Measurements from ENCODE around the gene DEPDC4.
A peak's percentile ranks its signal among the peaks of the same experiment; 100 is the strongest.

DEPDC4 gene

GRCh38 chr12:100248886-100249285 lies 18.0 kb downstream of the DEPDC4 start:
- Histone ChIP-seq H3K27me3 (ENCODE audit: insufficient read depth, low read length, poor library complexity) (no peaks in the 10 kb centered on the region), H3K36me3 (ENCODE audit: control insufficient read depth, insufficient read depth, low read length) (no peaks in the 10 kb centered on the region), H3K27ac (ENCODE audit: low read depth, low read length) (no peak overlapping the region), H2BK15ac (replicated peaks; ENCODE audit: low read depth) (no peak overlapping the region), H3K56ac (ENCODE audit: low read length) (no peak overlapping the region), H3K4me3 (ENCODE audit: low read length) (no peak overlapping the region), H3K79me1 (ENCODE audit: low read length) (no peaks in the 10 kb centered on the region), H2BK5ac (ENCODE audit: low read length) (no peak overlapping the region), H3K9ac (ENCODE audit: low read length) (no peak overlapping the region), H4K5ac (ENCODE audit: low read length) (no peak overlapping the region), H3K4me2 (ENCODE audit: low read length) (no peak overlapping the region), H2BK120ac (ENCODE audit: low read depth, low read length) (no peak overlapping the region), H3K23ac (ENCODE audit: low read length) (no peak overlapping the region), H2AK5ac (ENCODE audit: low read length) (no peak overlapping the region), H3K79me2 (ENCODE audit: control insufficient read depth, insufficient read depth, low read length) (no peaks in the 10 kb centered on the region), H4K8ac (ENCODE audit: low read depth, low read length) (no peak overlapping the region), H3K4ac (ENCODE audit: low read depth, low read length) (no peak overlapping the region), H3K4me1 (ENCODE audit: control insufficient read depth, low read depth, low read length) (no peaks in the 10 kb centered on the region), H3K18ac (ENCODE audit: low read length) (no peak overlapping the region)
- DNase-seq = no peak

GRCh38 chr12:100247765-100248164 lies 19.1 kb downstream of the DEPDC4 start:
- no peaks in the 10 kb centered on the region for H3K27me3 ChIP-seq (ENCODE audit: insufficient read depth, low read length, poor library complexity)
- no peaks in the 10 kb centered on the region for H3K79me2 ChIP-seq (ENCODE audit: control insufficient read depth, insufficient read depth, low read length)
- H3K4me3 ChIP-seq (ENCODE audit: low read length) = no peak overlapping the region
- H3K4me1 ChIP-seq (ENCODE audit: control insufficient read depth, low read depth, low read length) = no peaks in the 10 kb centered on the region
- no peak overlapping the region for H3K4me2 ChIP-seq (ENCODE audit: low read length)
- no peak overlapping the region for H3K56ac ChIP-seq (ENCODE audit: low read length)
- no peak overlapping the region for H2BK5ac ChIP-seq (ENCODE audit: low read length)
- H2BK120ac ChIP-seq (ENCODE audit: low read depth, low read length) = no peak overlapping the region
- no peak overlapping the region for H3K23ac ChIP-seq (ENCODE audit: low read length)
- WGBS (ENCODE audit: extremely low coverage, insufficient coverage, low lambda C conversion rate) = 100% methylated on average over 2 of the region's 4 CpGs
- no peak overlapping the region for H3K4ac ChIP-seq (ENCODE audit: low read depth, low read length)
- H3K18ac ChIP-seq (ENCODE audit: low read length) = no peak overlapping the region
- no peak overlapping the region for H3K9ac ChIP-seq (ENCODE audit: low read length)
- no peak overlapping the region for H4K8ac ChIP-seq (ENCODE audit: low read depth, low read length)
- no peaks in the 10 kb centered on the region for H3K79me1 ChIP-seq (ENCODE audit: low read length)
- no peak overlapping the region for H3K27ac ChIP-seq (ENCODE audit: low read depth, low read length)
- no peak overlapping the region for H4K5ac ChIP-seq (ENCODE audit: low read length)
- no peaks in the 10 kb centered on the region for H3K36me3 ChIP-seq (ENCODE audit: control insufficient read depth, insufficient read depth, low read length)
- no peak overlapping the region for H2BK15ac ChIP-seq (replicated peaks; ENCODE audit: low read depth)
- H2AK5ac ChIP-seq (ENCODE audit: low read length) = no peak overlapping the region
- no peak for DNase-seq

- no peak overlapping the region for H3K56ac ChIP-seq (ENCODE audit: low read length)
- H4K5ac ChIP-seq (ENCODE audit: low read length) = no peak overlapping the region
- H2BK5ac ChIP-seq (ENCODE audit: low read length) = no peak overlapping the region
- no peak overlapping the region for H2BK120ac ChIP-seq (ENCODE audit: low read depth, low read length)
- no peak overlapping the region for H2AK5ac ChIP-seq (ENCODE audit: low read length)
- H3K9ac ChIP-seq (ENCODE audit: low read length) = no peak overlapping the region
- H3K4ac ChIP-seq (ENCODE audit: low read depth, low read length) = no peak overlapping the region
- no peak overlapping the region for H3K18ac ChIP-seq (ENCODE audit: low read length)
- H2BK15ac ChIP-seq (replicated peaks; ENCODE audit: low read depth) = no peak overlapping the region
- H3K79me2 ChIP-seq (ENCODE audit: control insufficient read depth, insufficient read depth, low read length) = no peaks in the 10 kb centered on the region
- no peak overlapping the region for H3K4me2 ChIP-seq (ENCODE audit: low read length)
- no peak for DNase-seq
- no peaks in the 10 kb centered on the region for H3K27me3 ChIP-seq (ENCODE audit: insufficient read depth, low read length, poor library complexity)
- no peak overlapping the region for H3K4me3 ChIP-seq (ENCODE audit: low read length)
- H3K23ac ChIP-seq (ENCODE audit: low read length) = no peak overlapping the region
- no peak overlapping the region for H4K8ac ChIP-seq (ENCODE audit: low read depth, low read length)
- no peaks in the 10 kb centered on the region for H3K4me1 ChIP-seq (ENCODE audit: control insufficient read depth, low read depth, low read length)
- H3K79me1 ChIP-seq (ENCODE audit: low read length) = no peaks in the 10 kb centered on the region
- no peaks in the 10 kb centered on the region for H3K36me3 ChIP-seq (ENCODE audit: control insufficient read depth, insufficient read depth, low read length)
- 100% methylated on average over 1 of the region's 5 CpGs for WGBS (ENCODE audit: extremely low coverage, insufficient coverage, low lambda C conversion rate)
- no peak overlapping the region for H3K27ac ChIP-seq (ENCODE audit: low read depth, low read length)
Observed at GRCh38 chr12:100243137-100243536, 23.7 kb downstream of the DEPDC4 start.

- Histone ChIP-seq H2AK5ac (ENCODE audit: low read length) (no peak overlapping the region), H3K27me3 (ENCODE audit: insufficient read depth, low read length, poor library complexity) (no peaks in the 10 kb centered on the region), H3K79me2 (ENCODE audit: control insufficient read depth, insufficient read depth, low read length) (no peaks in the 10 kb centered on the region), H3K4ac (ENCODE audit: low read depth, low read length) (no peak overlapping the region), H2BK5ac (ENCODE audit: low read length) (no peak overlapping the region), H3K79me1 (ENCODE audit: low read length) (no peaks in the 10 kb centered on the region), H3K4me3 (ENCODE audit: low read length) (no peak overlapping the region), H3K56ac (ENCODE audit: low read length) (no peak overlapping the region), H3K36me3 (ENCODE audit: control insufficient read depth, insufficient read depth, low read length) (no peaks in the 10 kb centered on the region), H3K18ac (ENCODE audit: low read length) (no peak overlapping the region), H2BK120ac (ENCODE audit: low read depth, low read length) (no peak overlapping the region), H3K27ac (ENCODE audit: low read depth, low read length) (no peak overlapping the region), H3K23ac (ENCODE audit: low read length) (no peak overlapping the region), H3K9ac (ENCODE audit: low read length) (no peak overlapping the region), H3K4me2 (ENCODE audit: low read length) (no peak overlapping the region), H2BK15ac (replicated peaks; ENCODE audit: low read depth) (no peak overlapping the region), H4K5ac (ENCODE audit: low read length) (no peak overlapping the region), H4K8ac (ENCODE audit: low read depth, low read length) (no peak overlapping the region), H3K4me1 (ENCODE audit: control insufficient read depth, low read depth, low read length) (no peaks in the 10 kb centered on the region)
- no CpG with 5 or more reads among the region's 1 CpG for WGBS (ENCODE audit: extremely low coverage, insufficient coverage, low lambda C conversion rate)
- no peak for DNase-seq
Observed at GRCh38 chr12:100239589-100239988, 27.3 kb downstream of the DEPDC4 start.

- H4K5ac ChIP-seq (ENCODE audit: low read length) = no peak overlapping the region
- H3K56ac ChIP-seq (ENCODE audit: low read length) = no peak overlapping the region
- DNase-seq = no peak
- H3K4me1 ChIP-seq (ENCODE audit: control insufficient read depth, low read depth, low read length) = no peaks in the 10 kb centered on the region
- no peaks in the 10 kb centered on the region for H3K36me3 ChIP-seq (ENCODE audit: control insufficient read depth, insufficient read depth, low read length)
- H3K4me2 ChIP-seq (ENCODE audit: low read length) = no peak overlapping the region
- H3K18ac ChIP-seq (ENCODE audit: low read length) = no peak overlapping the region
- no peak overlapping the region for H4K8ac ChIP-seq (ENCODE audit: low read depth, low read length)
- no CpG with 5 or more reads among the region's 3 CpGs for WGBS (ENCODE audit: extremely low coverage, insufficient coverage, low lambda C conversion rate)
- no peak overlapping the region for H2BK120ac ChIP-seq (ENCODE audit: low read depth, low read length)
- no peak overlapping the region for H2BK15ac ChIP-seq (replicated peaks; ENCODE audit: low read depth)
- no peak overlapping the region for H2AK5ac ChIP-seq (ENCODE audit: low read length)
- H2BK5ac ChIP-seq (ENCODE audit: low read length) = no peak overlapping the region
- H3K79me1 ChIP-seq (ENCODE audit: low read length) = no peaks in the 10 kb centered on the region
- H3K27ac ChIP-seq (ENCODE audit: low read depth, low read length) = no peak overlapping the region
- H3K4me3 ChIP-seq (ENCODE audit: low read length) = no peak overlapping the region
- H3K23ac ChIP-seq (ENCODE audit: low read length) = no peak overlapping the region
- H3K79me2 ChIP-seq (ENCODE audit: control insufficient read depth, insufficient read depth, low read length) = no peaks in the 10 kb centered on the region
- H3K27me3 ChIP-seq (ENCODE audit: insufficient read depth, low read length, poor library complexity) = no peaks in the 10 kb centered on the region
- H3K9ac ChIP-seq (ENCODE audit: low read length) = no peak overlapping the region
- no peak overlapping the region for H3K4ac ChIP-seq (ENCODE audit: low read depth, low read length)
Observed at GRCh38 chr12:100238801-100239200, 28.1 kb downstream of the DEPDC4 start.

GRCh38 chr12:100234591-100235304 lies 32.1 kb downstream of the DEPDC4 start:
- Histone ChIP-seq H3K23ac (ENCODE audit: low read length) (no peak overlapping the region), H3K18ac (ENCODE audit: low read length) (no peak overlapping the region), H2BK120ac (ENCODE audit: low read depth, low read length) (no peak overlapping the region), H3K27ac (ENCODE audit: low read depth, low read length) (no peak overlapping the region), H3K4ac (ENCODE audit: low read depth, low read length) (no peak overlapping the region), H3K79me2 (ENCODE audit: control insufficient read depth, insufficient read depth, low read length) (no peaks in the 10 kb centered on the region), H3K4me3 (ENCODE audit: low read length) (no peak overlapping the region), H3K36me3 (ENCODE audit: control insufficient read depth, insufficient read depth, low read length) (no peaks in the 10 kb centered on the region), H3K4me1 (ENCODE audit: control insufficient read depth, low read depth, low read length) (no peaks in the 10 kb centered on the region), H3K79me1 (ENCODE audit: low read length) (no peaks in the 10 kb centered on the region), H3K4me2 (ENCODE audit: low read length) (no peak overlapping the region), H3K9ac (ENCODE audit: low read length) (no peak overlapping the region), H2BK5ac (ENCODE audit: low read length) (no peak overlapping the region), H4K5ac (ENCODE audit: low read length) (no peak overlapping the region), H4K8ac (ENCODE audit: low read depth, low read length) (no peak overlapping the region), H3K56ac (ENCODE audit: low read length) (no peak overlapping the region), H2AK5ac (ENCODE audit: low read length) (no peak overlapping the region), H2BK15ac (replicated peaks; ENCODE audit: low read depth) (no peak overlapping the region), H3K27me3 (ENCODE audit: insufficient read depth, low read length, poor library complexity) (no peaks in the 10 kb centered on the region)
- no CpG with 5 or more reads among the region's 7 CpGs for WGBS (ENCODE audit: extremely low coverage, insufficient coverage, low lambda C conversion rate)
- DNase-seq = peak; percentile 41
